ENCODE results near the gene HSDL1. TPM values are rescaled to one million over a fixed set of nuclear protein-coding genes. Genes with fewer than 3 reads are reported as not detected.

Gene HSDL1
- total RNA-seq, 3 donors from 2014 or later, result 7.2 to 21.3 (median 11.0) TPM

GRCh38 chr16:84183572-84183875, 38.5 kb upstream of the HSDL1 start:
- ATAC-seq, result no peak
- no peak for DNase-seq
- TF ChIP-seq CTCF (IDR thresholded peaks at IDR 0.05), result no peak
- intact Hi-C loops (cut with DNase I, micrococcal nuclease), result no loop called here
- H3K4me3 ChIP-seq, result no peak overlapping the region
- H3K9me3 ChIP-seq, result no peaks in the 10 kb centered on the region
- peaks cover 4% of the 10 kb centered on the region for H3K36me3 ChIP-seq (ENCODE audit: low read depth)
- peaks cover 9% of the 10 kb centered on the region for H3K4me1 ChIP-seq (ENCODE audit: low read depth)

- H3K4me1 ChIP-seq (ENCODE audit: low read depth), result peaks cover 9% of the 10 kb centered on the region
- intact Hi-C loops (cut with DNase I, micrococcal nuclease), result no loop called here
- DNase-seq (no peak), ATAC-seq (no peak)
- H3K36me3 ChIP-seq (ENCODE audit: low read depth), result peaks cover 4% of the 10 kb centered on the region
- no peak overlapping the region for H3K4me3 ChIP-seq
- no peak for TF ChIP-seq CTCF (IDR thresholded peaks at IDR 0.05)
- H3K9me3 ChIP-seq, result no peaks in the 10 kb centered on the region
These were observed 37.9 kb upstream of the HSDL1 start for GRCh38 chr16:84182680-84183571.

GRCh38 chr16:84182104-84182503, 37.1 kb upstream of the HSDL1 start:
- Histone ChIP-seq H3K9me3 (no peaks in the 10 kb centered on the region), H3K4me3 (no peak overlapping the region), H3K4me1 (ENCODE audit: low read depth) (peaks cover 13% of the 10 kb centered on the region), H3K36me3 (ENCODE audit: low read depth) (peaks cover 4% of the 10 kb centered on the region)
- no peak for TF ChIP-seq CTCF (IDR thresholded peaks at IDR 0.05)
- ATAC-seq (no peak), DNase-seq (no peak)
- intact Hi-C loops (cut with DNase I, micrococcal nuclease), result no loop called here

- ATAC-seq, result no peak
- Histone ChIP-seq H3K36me3 (ENCODE audit: low read depth) (peaks cover 4% of the 10 kb centered on the region), H3K4me3 (no peak overlapping the region), H3K4me1 (ENCODE audit: low read depth) (peaks cover 13% of the 10 kb centered on the region), H3K9me3 (no peaks in the 10 kb centered on the region)
- no peak for TF ChIP-seq CTCF (IDR thresholded peaks at IDR 0.05)
- no peak for DNase-seq
- intact Hi-C loops (cut with DNase I, micrococcal nuclease), result no loop called here
These were observed 36.4 kb upstream of the HSDL1 start for GRCh38 chr16:84181144-84181915.

GRCh38 chr16:84180519-84181140, 35.7 kb upstream of the HSDL1 start:
- Histone ChIP-seq H3K9me3 (no peaks in the 10 kb centered on the region), H3K4me3 (no peak overlapping the region), H3K4me1 (ENCODE audit: low read depth) (peaks cover 7% of the 10 kb centered on the region), H3K36me3 (ENCODE audit: low read depth) (peaks cover 4% of the 10 kb centered on the region)
- intact Hi-C loops (cut with DNase I, micrococcal nuclease), result no loop called here
- TF ChIP-seq CTCF (IDR thresholded peaks at IDR 0.05), result no peak
- ATAC-seq, result no peak
- DNase-seq, result peak in 1 of 3 donors; percentile 38
